GM12874 (cell line): ENCODE measurements around the gene RASGRF1.

ENCODE experiments used
- CTCF ChIP-seq: IDR thresholded peaks from 2 replicates; pipeline ENCODE4 v1.5.1; 2011; ENCODE audit warnings: low read depth, mild to moderate bottlenecking, control low read depth, low read length, moderate library complexity; ENCODE audit not compliant: insufficient read depth

Gene RASGRF1

DNA sequence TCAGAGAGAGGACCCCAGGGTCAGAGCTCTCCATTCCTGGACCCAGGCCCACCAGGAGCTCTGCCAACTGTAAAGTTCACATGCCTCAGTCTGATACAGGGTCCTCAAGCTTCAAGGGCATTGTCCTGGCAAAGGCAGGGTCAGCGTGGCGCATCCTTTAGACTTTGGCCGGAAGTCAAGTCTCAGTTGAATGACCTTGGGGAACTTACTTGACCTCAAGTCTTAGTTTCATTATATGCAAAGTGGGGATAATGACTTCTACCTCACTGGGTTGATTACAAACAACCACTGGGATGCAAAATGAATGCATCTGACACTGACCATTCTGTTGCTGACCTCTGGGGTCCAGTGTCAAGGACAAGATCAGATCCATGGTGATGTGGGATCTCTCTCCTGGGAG is 75.2 kb downstream of the RASGRF1 start:
- TF ChIP-seq CTCF = no peak

DNA sequence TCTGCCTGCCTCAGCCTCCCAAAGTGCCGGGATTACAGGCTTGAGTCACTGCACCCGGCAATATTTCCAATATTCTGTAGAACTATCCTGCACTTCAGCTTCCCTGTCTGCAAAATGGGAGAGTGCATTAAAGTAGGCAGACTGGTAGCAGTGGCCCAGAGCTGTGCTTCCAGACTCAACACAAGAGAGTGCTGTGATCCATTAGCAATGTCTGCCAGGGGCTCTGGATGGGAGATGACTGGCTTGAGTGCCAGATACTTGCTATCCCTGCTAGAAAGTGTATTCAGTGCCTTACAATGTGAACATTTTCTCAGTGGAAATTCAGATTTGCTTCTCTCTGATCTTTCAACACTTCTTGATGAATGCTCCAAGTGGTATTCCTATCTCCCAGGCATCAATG is 80.3 kb downstream of the RASGRF1 start:
- TF ChIP-seq CTCF = no peak

- TF ChIP-seq CTCF = no peak
Observed at GRCh38 chr15:79009379-79009778, 81.2 kb downstream of the RASGRF1 start.

DNA sequence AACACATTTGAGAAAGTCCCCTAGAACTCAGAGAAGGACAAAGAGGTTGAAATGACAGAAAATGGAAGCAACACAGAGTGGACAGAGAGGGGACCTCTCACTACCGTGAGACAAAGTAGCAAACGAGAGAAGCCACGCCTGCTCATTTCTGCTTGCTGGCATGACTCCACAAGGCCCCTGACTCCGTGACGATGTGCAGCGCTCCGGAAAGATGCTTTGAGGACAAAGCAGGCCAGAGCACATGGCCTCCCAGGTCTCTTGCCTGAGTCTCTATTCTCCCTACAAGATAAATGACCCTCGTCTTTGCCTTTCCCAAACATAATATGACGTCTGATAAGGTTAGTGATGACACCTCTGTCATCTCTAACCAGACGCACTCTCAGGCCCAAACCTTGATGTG is 81.9 kb downstream of the RASGRF1 start:
- no peak for TF ChIP-seq CTCF

DNA sequence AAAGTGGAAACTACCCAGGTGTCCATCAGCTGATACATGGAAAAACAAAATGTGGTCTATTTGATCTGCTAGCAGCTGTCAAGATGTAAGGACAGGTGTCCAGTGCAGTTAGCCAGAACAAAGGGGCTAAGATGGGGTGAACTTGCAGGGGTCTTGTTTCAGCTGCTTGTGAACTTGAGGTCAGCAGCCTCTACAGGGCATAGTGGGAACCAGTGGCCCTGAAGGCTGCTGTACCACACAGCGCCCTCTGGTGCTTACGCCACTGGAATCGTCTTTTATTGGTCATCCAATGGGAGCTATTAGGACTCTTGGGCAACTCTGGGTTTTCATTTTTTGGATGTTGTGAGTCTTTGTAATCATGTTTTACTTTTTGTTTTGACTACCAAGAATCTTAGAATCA is 83.5 kb downstream of the RASGRF1 start:
- TF ChIP-seq CTCF = peak; percentile 69

GRCh38 chr15:79006071-79006470 is 84.5 kb downstream of the RASGRF1 start:
- TF ChIP-seq CTCF = no peak

DNA sequence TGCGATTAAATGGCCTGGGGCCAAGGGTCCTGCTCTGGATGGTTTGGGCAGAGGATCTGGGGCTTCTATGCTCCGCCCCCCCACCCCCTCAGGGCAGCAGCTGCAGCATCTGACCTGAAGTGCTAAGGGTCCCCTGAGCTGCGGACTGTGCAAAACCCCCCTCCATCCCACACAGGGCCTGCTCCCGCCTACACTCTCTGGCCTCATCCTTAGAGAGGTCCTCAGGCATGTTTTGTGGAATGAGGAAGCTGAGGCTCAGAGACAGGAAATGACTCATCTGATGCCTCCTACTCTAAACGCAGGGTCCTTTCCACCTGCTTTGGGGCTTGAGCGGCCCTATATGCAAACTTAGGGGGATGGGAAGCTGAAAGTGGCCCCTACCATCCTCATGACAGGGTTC is 86.2 kb downstream of the RASGRF1 start:
- TF ChIP-seq CTCF = no peak

GRCh38 chr15:79003896-79004295 is 86.7 kb downstream of the RASGRF1 start:
- no peak for TF ChIP-seq CTCF
